ENCODE data around the gene SMARCA4.

The SMARCA4 gene

GRCh38 chr19:10968527-10969135, 7.8 kb downstream of the SMARCA4 start:
- ChIA-PET POLR2A (interaction anchor here (1.5 kb wide), 1 partner anchor 9 kb away, joined by 4 read pairs; no protein-coding TSS in a partner anchor), CTCF (interaction anchor here (0.5 kb wide), 1 partner anchor 149 kb away, joined by 3 read pairs; no protein-coding TSS in a partner anchor)
- no peak for TF ChIP-seq LEF1 (IDR thresholded peaks at IDR 0.05; ENCODE audit: borderline replicate concordance)
- TF ChIP-seq NFRKB (IDR thresholded peaks at IDR 0.05) = no peak
- TF ChIP-seq FOXM1 (IDR thresholded peaks at IDR 0.05; ENCODE audit: borderline replicate concordance) = no peak
- TF ChIP-seq CTBP1 (IDR thresholded peaks at IDR 0.05; ENCODE audit: borderline replicate concordance) = no peak
- no peak for TF ChIP-seq FOXK2 (IDR thresholded peaks at IDR 0.05)
- no peak for TF ChIP-seq ZNF384 (IDR thresholded peaks at IDR 0.05)
- no peak for TF ChIP-seq FOXA1 (IDR thresholded peaks at IDR 0.05)
- TF ChIP-seq HDGF (IDR thresholded peaks at IDR 0.05; ENCODE audit: borderline replicate concordance) = no peak
- no peak for TF ChIP-seq ARNT (IDR thresholded peaks at IDR 0.05)
- no peak for TF ChIP-seq SUZ12 (IDR thresholded peaks at IDR 0.05)
- no peak for DNase-seq (ENCODE audit: extremely low spot score)

GRCh38 chr19:10971107-10971726, 10.4 kb downstream of the SMARCA4 start:
- no peak for DNase-seq (ENCODE audit: extremely low spot score)
- ChIA-PET POLR2A (no interaction called here), CTCF (interaction anchor here (0.7 kb wide), 1 partner anchor 15 kb away, joined by 3 read pairs; no protein-coding TSS in a partner anchor)
- TF ChIP-seq PKNOX1 (IDR thresholded peaks at IDR 0.05) (peak; percentile 38), L3MBTL2 (conservative IDR thresholded peaks at IDR 0.05) (no peak), ZNF384 (IDR thresholded peaks at IDR 0.05) (peak; percentile 71), TARDBP (IDR thresholded peaks at IDR 0.05) (no peak)

GRCh38 chr19:10975374-10976130, 14.7 kb downstream of the SMARCA4 start:
- CTCF ChIA-PET = interaction anchor here (0.6 kb wide), 1 partner anchor 114 kb away, joined by 3 read pairs; the partner anchor contains the start of gene LDLR
- POLR2A ChIA-PET = no interaction called here
- TF ChIP-seq FOXM1 (IDR thresholded peaks at IDR 0.05; ENCODE audit: borderline replicate concordance) (no peak), L3MBTL2 (conservative IDR thresholded peaks at IDR 0.05) (no peak), CTBP1 (IDR thresholded peaks at IDR 0.05; ENCODE audit: borderline replicate concordance) (no peak), ZNF384 (IDR thresholded peaks at IDR 0.05) (no peak), FOXA1 (IDR thresholded peaks at IDR 0.05) (no peak), HDGF (IDR thresholded peaks at IDR 0.05; ENCODE audit: borderline replicate concordance) (no peak), BHLHE40 (IDR thresholded peaks at IDR 0.05; ENCODE audit: borderline replicate concordance) (no peak), ELF4 (IDR thresholded peaks at IDR 0.05) (no peak), LEF1 (IDR thresholded peaks at IDR 0.05; ENCODE audit: borderline replicate concordance) (no peak), TARDBP (IDR thresholded peaks at IDR 0.05) (no peak), NFRKB (IDR thresholded peaks at IDR 0.05) (no peak), FOXK2 (IDR thresholded peaks at IDR 0.05) (no peak), PKNOX1 (IDR thresholded peaks at IDR 0.05) (no peak), ARNT (IDR thresholded peaks at IDR 0.05) (no peak), SUZ12 (IDR thresholded peaks at IDR 0.05) (no peak), SP1 (IDR thresholded peaks at IDR 0.05) (no peak)
- no peak for DNase-seq (ENCODE audit: extremely low spot score)

- no peak for TF ChIP-seq FOXK2 (IDR thresholded peaks at IDR 0.05)
- TF ChIP-seq SP1 (IDR thresholded peaks at IDR 0.05) = no peak
- 0 out of 2 replicates have a peak, but pooled peaks have one; percentile 8 for TF ChIP-seq ZNF384 (IDR thresholded peaks at IDR 0.05)
- POLR2A ChIA-PET = interaction anchor here (1.1 to 1.4 kb wide), 2 partner anchors 13 to 16 kb away, joined by 3 read pairs; partner anchors contain the start of gene SMARCA4
- CTCF ChIA-PET = interaction anchor here (0.5 to 0.6 kb wide), 2 partner anchors 95 to 113 kb away, joined by 3 read pairs; partner anchors contain the start of gene LDLR
- DNase-seq (ENCODE audit: extremely low spot score) = no peak
Observed at GRCh38 chr19:10976131-10976892, 15.5 kb downstream of the SMARCA4 start.

- ChIA-PET POLR2A (interaction anchor here (1.0 kb wide), 1 partner anchor 19 kb away, joined by 3 read pairs; no protein-coding TSS in a partner anchor), CTCF (interaction anchor here (0.6 kb wide), 1 partner anchor 549 kb away, joined by 3 read pairs; no protein-coding TSS in a partner anchor)
- TF ChIP-seq L3MBTL2 (conservative IDR thresholded peaks at IDR 0.05) (no peak), ARNT (IDR thresholded peaks at IDR 0.05) (no peak), NFRKB (IDR thresholded peaks at IDR 0.05) (no peak), TARDBP (IDR thresholded peaks at IDR 0.05) (no peak), CTBP1 (IDR thresholded peaks at IDR 0.05; ENCODE audit: borderline replicate concordance) (no peak), FOXA1 (IDR thresholded peaks at IDR 0.05) (no peak), PKNOX1 (IDR thresholded peaks at IDR 0.05) (no peak), SUZ12 (IDR thresholded peaks at IDR 0.05) (no peak)
- no peak for DNase-seq (ENCODE audit: extremely low spot score)
Observed at GRCh38 chr19:10977742-10978092, 16.9 kb downstream of the SMARCA4 start.
